GM12878 (cell line): ENCODE measurements around the gene SSH2. TPM values are rescaled to one million over a fixed set of nuclear protein-coding genes. Genes with fewer than 3 reads are reported as not detected.
A peak's percentile ranks its signal among the peaks of the same experiment; 100 is the strongest.

Experiments used
- ATAC-seq: fragments of 200-7000 bp; cut with Tn5 transposase; 3 replicates; pipeline ENCODE4 v1.9.1; 2020; ENCODE audit warnings: mild to moderate bottlenecking, moderate library complexity
- BruUV-seq: library from RNA; stranded (reverse); fragments of 400-500 nt; replicated peaks from 2 replicates; lab custom pipeline; 2021; lab: Mats Ljungman, UMichigan
- CTCF ChIA-PET: fragments of 300-600 bp; sonication (Branson Sonifier 250); formaldehyde crosslinking; extraction: SDS; loops from one replicate; lab custom pipeline; 2021; ENCODE audit warnings: inconsistent platforms; lab: Yijun Ruan, JAX
- POLR2A ChIA-PET: fragments of 350-600 bp; formaldehyde crosslinking; extraction: SDS; loops from one replicate; lab custom pipeline; 2021; ENCODE audit warnings: inconsistent platforms; lab: Charles Lee
- RAD21 ChIA-PET: fragments of 300-600 bp; sonication (Branson Sonifier 250); formaldehyde crosslinking; loops from one replicate; lab custom pipeline; 2023; ENCODE audit warnings: antibody characterized with exemption; ENCODE audit not compliant: unreplicated experiment; lab: Charles Lee
- SMC1A ChIA-PET: fragments of 300-600 bp; sonication (Branson Sonifier 250); formaldehyde crosslinking; loops from one replicate; lab custom pipeline; 2023; ENCODE audit not compliant: unreplicated experiment, uncharacterized antibody; lab: Charles Lee
- DNase-seq: peaks from one replicate; pipeline ENCODE4 v3.0.0-alpha.2; 2011; ENCODE audit warnings: low read depth, low spot score
- FAIRE-seq: peaks from 3 replicates; lab custom pipeline; 2011; peaks lifted over from hg19 to GRCh38; lab: Jason Lieb, UNC
- H2AFZ ChIP-seq: 2 replicates; pipeline ENCODE4 v1.6.0; 2011; ENCODE audit warnings: low read depth, low read length, control low read depth; ENCODE audit not compliant: control insufficient read depth
- H3K27ac ChIP-seq: 2 replicates; pipeline ENCODE4 v1.5.1; 2011; ENCODE audit warnings: control low read depth; ENCODE audit not compliant: control insufficient read depth, insufficient read depth
- H3K27me3 ChIP-seq, 2 experiments: replicated peaks in 1 of 2; 2 replicates each; pipeline versions ENCODE4 v1.6.0 to v1.6.1; 2011; ENCODE audit warnings: low read length in 1 of 2; ENCODE audit not compliant: control insufficient read depth in 2 of 2, insufficient read depth in 2 of 2
- H3K36me3 ChIP-seq, 2 experiments: 2 replicates each; pipeline ENCODE4 v1.5.1; 2011; ENCODE audit warnings: low read length in 1 of 2; ENCODE audit not compliant: control insufficient read depth in 2 of 2, insufficient read depth in 2 of 2
- H3K4me1 ChIP-seq: 2 replicates; pipeline ENCODE4 v1.6.1; 2011; ENCODE audit warnings: mild to moderate bottlenecking, low read length, moderate library complexity, mixed read lengths; ENCODE audit not compliant: control insufficient read depth, insufficient read depth
- H3K4me2 ChIP-seq: 2 replicates; pipeline ENCODE4 v1.6.0; 2011; ENCODE audit warnings: control low read depth; ENCODE audit not compliant: control insufficient read depth, insufficient read depth
- H3K4me3 ChIP-seq: fragments of 200-600 bp; sonication (generic); 2 replicates; pipeline ENCODE4 v1.5.1; 2016
- H3K79me2 ChIP-seq: 2 replicates; pipeline ENCODE4 v1.6.0; 2011; ENCODE audit warnings: low read length; ENCODE audit not compliant: control insufficient read depth, insufficient read depth
- H3K9ac ChIP-seq: 2 replicates; pipeline ENCODE4 v1.8.0; 2011; ENCODE audit warnings: low read length, control low read depth, mixed read lengths; ENCODE audit not compliant: control insufficient read depth, insufficient read depth
- H3K9me3 ChIP-seq: replicated peaks from 3 replicates; pipeline ENCODE4 v1.5.1; 2011; ENCODE audit warnings: mild to moderate bottlenecking, low read length; ENCODE audit not compliant: control insufficient read depth, insufficient read depth
- H4K20me1 ChIP-seq: 2 replicates; pipeline ENCODE4 v1.6.0; 2011; ENCODE audit not compliant: control insufficient read depth, insufficient read depth
- BCL11A ChIP-seq: IDR thresholded peaks from 2 replicates; pipeline ENCODE4 v1.6.1; 2011; ENCODE audit warnings: low read depth, low read length
- BHLHE40 ChIP-seq, 2 experiments: fragments of 450-650 bp in 1 of 2; IDR thresholded peaks; 2 replicates each; pipeline ENCODE4 v1.6.1; 2011 to 2017; ENCODE audit warnings: low read depth in 2 of 2, borderline replicate concordance in 1 of 2, improper control_type of control experiment in 1 of 2, low read length in 1 of 2, mild to moderate bottlenecking in 1 of 2
- KLF5 ChIP-seq: fragments of 450-650 bp; IDR thresholded peaks from 2 replicates; pipeline ENCODE4 v1.6.1; 2014; ENCODE audit warnings: mild to moderate bottlenecking; ENCODE audit not compliant: partially characterized antibody
- NBN ChIP-seq: fragments of 450-650 bp; IDR thresholded peaks from 2 replicates; pipeline ENCODE4 v1.6.1; 2016
- POLR2AphosphoS2 ChIP-seq: IDR thresholded peaks from 2 replicates; pipeline ENCODE4 v1.6.1; 2011; ENCODE audit warnings: low read depth, mild to moderate bottlenecking, low read length, improper control_type of control experiment, moderate library complexity
- POU2F2 ChIP-seq: IDR thresholded peaks from 3 replicates; pipeline ENCODE4 v1.6.1; 2011; ENCODE audit warnings: low read depth, mild to moderate bottlenecking, low read length, borderline replicate concordance
- RCOR1 ChIP-seq: conservative IDR thresholded peaks from 2 replicates; pipeline ENCODE4 v1.6.1; 2012; ENCODE audit warnings: low read depth, low read length, improper control_type of control experiment
- SIN3A ChIP-seq: IDR thresholded peaks from 2 replicates; pipeline ENCODE4 v1.6.1; 2012; ENCODE audit warnings: low read depth, low read length, improper control_type of control experiment
- SMAD1 ChIP-seq: fragments of 450-650 bp; IDR thresholded peaks from 2 replicates; pipeline ENCODE4 v1.6.1; 2018; ENCODE audit warnings: mild to moderate bottlenecking, low read depth; ENCODE audit not compliant: partially characterized antibody
- SPI1 ChIP-seq: IDR thresholded peaks from 2 replicates; pipeline ENCODE4 v1.6.1; 2011; ENCODE audit warnings: low read depth, mild to moderate bottlenecking, low read length, moderate library complexity, borderline replicate concordance; ENCODE audit not compliant: insufficient read depth
- SUPT20H ChIP-seq: IDR thresholded peaks from 2 replicates; pipeline ENCODE4 v1.6.1; 2011; ENCODE audit warnings: low read depth, mild to moderate bottlenecking, low read length, moderate library complexity, borderline replicate concordance; ENCODE audit not compliant: control insufficient read depth
- TCF3 ChIP-seq: IDR thresholded peaks from 2 replicates; pipeline ENCODE4 v1.6.1; 2012; ENCODE audit warnings: low read depth, mild to moderate bottlenecking, low read length, borderline replicate concordance; ENCODE audit not compliant: insufficient read depth
- WGBS: methylation state at CpG from one replicate; pipeline ENCODE4 v1.1.6; 2016; ENCODE audit warnings: low lambda C conversion rate; ENCODE audit not compliant: insufficient replicate concordance, insufficient coverage; ENCODE audit errors: missing lambda C conversion rate; 5-methylcytosine and 5-hydroxymethylcytosine counted together
- in situ Hi-C: fragments of 300-500 bp; cut with MboI; formaldehyde crosslinking; loops from 9 replicates; pipeline ENCODE4 v1.14.3; 2018; ENCODE audit warnings: mixed read lengths
- intact Hi-C: fragments of 100-400 bp; cut with micrococcal nuclease; formaldehyde crosslinking; loops from one replicate; pipeline ENCODE4 v1.14.2; 2022; ENCODE audit not compliant: unreplicated experiment
- polyA plus RNA-seq, 11 experiments: library from polyadenylated mRNA; depleted of rRNA in 4 of 11; unstranded in 6 of 11; stranded (reverse) in 5 of 11; fragments of >200 nt; fragmentation: Nextera tagmentation in 4 of 11; fragmentation: Illumina TruSeq in 1 of 11; extraction: Ambion mirVana in 4 of 11; extraction: Trizol in 1 of 11; gene quantifications; 1 replicate in 1 of 11; 2 replicates in 10 of 11; pipeline versions ENCODE4 v1.2.1 to v1.2.3, GENCODE V29; 2011 to 2016; ENCODE audit warnings: inconsistent platforms in 2 of 11, missing spikeins in 2 of 11, low read depth in 1 of 11
- total RNA-seq, 4 experiments: library from RNA; depleted of rRNA in 3 of 4; stranded (reverse); fragments of >200 nt in 3 of 4; fragmentation: Illumina TruSeq in 1 of 4; extraction: Trizol in 1 of 4; gene quantifications; 2 replicates each; pipeline versions ENCODE4 v1.2.1 to v1.2.3, GENCODE V29; 2013 to 2021
- TF ChIP-seq, protein P1 (sequence below): fragments of 450-650 bp; IDR thresholded peaks from 2 replicates; pipeline ENCODE4 v1.6.1; 2016; ENCODE audit warnings: mild to moderate bottlenecking
- TF ChIP-seq, protein P2 (sequence below): IDR thresholded peaks from 2 replicates; pipeline ENCODE4 v1.6.1; 2012; ENCODE audit warnings: low read depth, low read length, improper control_type of control experiment

SSH2 gene
- total and polyA plus RNA-seq, 10 of the 15 experiments (the other 5 are each of a cell fraction or from before 2014, with no cell fraction given): 9.3 to 65.9 (median 34.0) TPM

DNA sequence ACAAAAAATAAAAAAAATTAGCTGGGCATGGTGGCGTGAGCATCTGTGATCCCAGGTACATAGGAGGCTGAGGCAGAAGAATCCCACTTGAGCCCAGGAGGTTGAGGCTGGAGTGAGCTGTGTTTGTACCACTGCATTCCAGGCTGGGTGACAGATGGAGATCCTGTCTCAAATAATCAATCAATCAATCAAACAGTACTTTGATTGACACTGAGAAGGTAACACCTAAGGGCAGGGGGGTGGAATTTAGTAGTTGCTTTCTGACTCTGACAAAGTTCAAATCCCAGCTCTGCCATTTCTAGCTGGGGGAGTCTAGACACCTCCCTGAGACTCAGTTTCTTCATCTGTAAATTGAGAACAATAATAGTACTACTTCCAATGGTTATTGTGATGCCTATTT, 12.0 kb downstream of the SSH2 start:
- H4K20me1 ChIP-seq: no peaks in the 10 kb centered on the region
- TF ChIP-seq, protein P1, sequence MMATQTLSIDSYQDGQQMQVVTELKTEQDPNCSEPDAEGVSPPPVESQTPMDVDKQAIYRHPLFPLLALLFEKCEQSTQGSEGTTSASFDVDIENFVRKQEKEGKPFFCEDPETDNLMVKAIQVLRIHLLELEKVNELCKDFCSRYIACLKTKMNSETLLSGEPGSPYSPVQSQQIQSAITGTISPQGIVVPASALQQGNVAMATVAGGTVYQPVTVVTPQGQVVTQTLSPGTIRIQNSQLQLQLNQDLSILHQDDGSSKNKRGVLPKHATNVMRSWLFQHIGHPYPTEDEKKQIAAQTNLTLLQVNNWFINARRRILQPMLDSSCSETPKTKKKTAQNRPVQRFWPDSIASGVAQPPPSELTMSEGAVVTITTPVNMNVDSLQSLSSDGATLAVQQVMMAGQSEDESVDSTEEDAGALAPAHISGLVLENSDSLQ: peak; percentile 67
- no peak for TF ChIP-seq NBN
- FAIRE-seq (no peak), DNase-seq (no peak), ATAC-seq (no peak)
- H3K27ac ChIP-seq: no peak overlapping the region
- peaks cover 9% of the 10 kb centered on the region for H3K79me2 ChIP-seq
- ChIA-PET RAD21 (no interaction called here), CTCF (interaction anchor here (1.4 to 7.2 kb wide), 2 partner anchors 12 to 110 kb away, joined by 7 to 64 read pairs; partner anchors contain the start of gene SSH2), SMC1A (interaction anchor here (1.0 to 2.6 kb wide), 3 partner anchors 9 to 71 kb away, joined by 3 to 17 read pairs (median 6); no protein-coding TSS in a partner anchor), POLR2A (interaction anchor here (0.6 to 2.7 kb wide), 2 partner anchors 11 to 100 kb away, joined by 4 to 23 read pairs; partner anchors contain the start of gene SSH2)
- in situ Hi-C loops (no loop called here), intact Hi-C loops (no loop called here)
- H3K27me3 ChIP-seq: no peaks in the 10 kb centered on the region
- BruUV-seq: no TSS peak
- peaks cover 6% of the 10 kb centered on the region; the same call in 1 of the 2 replicates for H3K4me1 ChIP-seq
- WGBS: 100% methylated on average over 1 of the region's 1 CpG
- no peak overlapping the region for H3K4me2 ChIP-seq
- H3K4me3 ChIP-seq: no peak overlapping the region
- no peak overlapping the region for H2AFZ ChIP-seq
- H3K9me3 ChIP-seq: no peaks in the 10 kb centered on the region
- peaks cover 0 to 3% of the 10 kb centered on the region in 2 experiments; a peak in 2 of 4 replicates for H3K36me3 ChIP-seq
- no peak overlapping the region for H3K9ac ChIP-seq

DNA sequence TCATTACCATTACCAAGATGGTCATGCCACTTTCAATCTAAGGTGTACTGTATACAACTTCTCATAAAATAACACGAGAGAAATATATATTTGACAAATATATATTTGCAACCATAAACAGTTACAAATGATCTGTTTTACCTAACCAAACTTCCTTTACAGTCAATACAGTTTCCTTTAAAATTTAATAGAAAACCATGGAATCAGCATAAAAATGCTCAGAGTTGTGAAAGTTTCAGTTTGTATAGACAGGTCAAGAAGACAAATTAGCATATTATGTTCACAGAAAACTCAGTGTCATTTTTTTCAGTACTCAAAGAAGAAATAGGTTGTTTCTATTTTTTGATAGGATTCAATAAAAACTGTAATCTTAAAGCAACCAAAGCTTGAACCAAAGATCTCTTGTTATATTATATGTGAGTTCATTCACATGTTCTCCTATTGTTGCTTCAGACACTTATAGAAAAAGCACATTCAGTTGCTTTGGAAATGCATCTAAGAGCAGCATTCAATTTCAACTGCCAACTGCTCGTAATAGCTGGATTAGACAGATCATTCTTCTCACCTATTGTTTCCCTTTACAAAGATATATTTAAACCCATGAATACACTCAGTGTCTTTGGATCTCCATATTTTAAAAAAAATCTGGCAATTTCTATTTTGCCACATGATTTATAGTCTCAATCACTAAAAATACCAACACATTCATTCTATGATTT, 15.1 kb downstream of the SSH2 start:
- H3K9ac ChIP-seq: no peak overlapping the region
- CTCF ChIA-PET: interaction anchor here (0.6 to 2.4 kb wide), 5 partner anchors 16 to 414 kb away, joined by 3 to 12 read pairs (median 3); partner anchors contain the start of gene SSH2
- H3K4me1 ChIP-seq: peaks cover 6% of the 10 kb centered on the region; the same call in 1 of the 2 replicates
- H3K4me2 ChIP-seq: 0 out of 2 replicates have a peak overlapping the region, but pooled peaks have one; percentile 17
- no TSS peak for BruUV-seq
- SMC1A ChIA-PET: interaction anchor here (1.2 to 2.3 kb wide), 2 partner anchors 10 to 17 kb away, joined by 3 to 8 read pairs; no protein-coding TSS in a partner anchor
- peaks cover 0 to under 1% of the 10 kb centered on the region in 2 experiments; a peak in 2 of 4 replicates for H3K36me3 ChIP-seq
- peaks cover 2% of the 10 kb centered on the region for H3K79me2 ChIP-seq
- intact Hi-C loops: no loop called here
- no peak overlapping the region for H3K4me3 ChIP-seq
- in situ Hi-C loops: no loop called here
- no peaks in the 10 kb centered on the region for H3K27me3 ChIP-seq
- POLR2A ChIA-PET: no interaction called here
- no peak overlapping the region for H3K27ac ChIP-seq
- no peaks in the 10 kb centered on the region for H3K9me3 ChIP-seq
- RAD21 ChIA-PET: interaction anchor here (1.3 kb wide), 1 partner anchor 15 kb away, joined by 5 read pairs; the partner anchor contains the start of gene SSH2
- ATAC-seq (no peak), FAIRE-seq (no peak), DNase-seq (no peak)
- H2AFZ ChIP-seq: no peak overlapping the region
- no peaks in the 10 kb centered on the region for H4K20me1 ChIP-seq
- 52% methylated on average over 2 of the region's 2 CpGs for WGBS
- no peak for TF ChIP-seq SUPT20H
- TF ChIP-seq SIN3A: no peak
- TF ChIP-seq BHLHE40 (IDR thresholded peaks at IDR 0.05; ENCODE audit: borderline replicate concordance in 1 of 2, low read depth in 2 of 2, low read length in 1 of 2): no peak
- TF ChIP-seq, protein P2, sequence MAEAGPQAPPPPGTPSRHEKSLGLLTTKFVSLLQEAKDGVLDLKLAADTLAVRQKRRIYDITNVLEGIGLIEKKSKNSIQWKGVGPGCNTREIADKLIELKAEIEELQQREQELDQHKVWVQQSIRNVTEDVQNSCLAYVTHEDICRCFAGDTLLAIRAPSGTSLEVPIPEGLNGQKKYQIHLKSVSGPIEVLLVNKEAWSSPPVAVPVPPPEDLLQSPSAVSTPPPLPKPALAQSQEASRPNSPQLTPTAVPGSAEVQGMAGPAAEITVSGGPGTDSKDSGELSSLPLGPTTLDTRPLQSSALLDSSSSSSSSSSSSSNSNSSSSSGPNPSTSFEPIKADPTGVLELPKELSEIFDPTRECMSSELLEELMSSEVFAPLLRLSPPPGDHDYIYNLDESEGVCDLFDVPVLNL: no peak
- TF ChIP-seq TCF3: no peak
- TF ChIP-seq POU2F2: no peak
- no peak for TF ChIP-seq KLF5
- TF ChIP-seq RCOR1: no peak
- no peak for TF ChIP-seq POLR2AphosphoS2
- no peak for TF ChIP-seq SPI1
- no peak for TF ChIP-seq BCL11A
- TF ChIP-seq SMAD1: no peak
